Caco-2 (cell line): ENCODE results near the gene APBB1. TPM values are rescaled to one million over a fixed set of nuclear protein-coding genes. Genes with fewer than 3 reads are reported as not detected.
A peak's percentile ranks its signal among the peaks of the same experiment; 100 is the strongest.

ENCODE experiments used
- BruUV-seq: library from RNA; stranded (reverse); fragments of 400-500 nt; replicated peaks from 2 replicates; lab custom pipeline; 2021; lab: Mats Ljungman, UMichigan
- CTCF ChIA-PET: fragments of 300-600 bp; sonication (Branson Sonifier 250); formaldehyde crosslinking; loops from one replicate; lab custom pipeline; 2022; ENCODE audit warnings: antibody characterized with exemption; lab: Charles Lee
- POLR2A ChIA-PET: fragments of 300-600 bp; sonication (Branson Sonifier 250); formaldehyde crosslinking; loops from one replicate; lab custom pipeline; 2022; ENCODE audit warnings: antibody characterized with exemption; lab: Charles Lee
- DNase-seq, 2 experiments: peaks; one replicate each; pipeline versions ENCODE4 v3.0.0 to v3.0.0-alpha.2; 2020 to 2022
- H3K27me3 ChIP-seq: replicated peaks from 2 replicates; pipeline ENCODE4 v1.6.0; 2011; ENCODE audit warnings: low read length; ENCODE audit not compliant: control insufficient read depth, insufficient read depth
- H3K36me3 ChIP-seq: 2 replicates; pipeline ENCODE4 v1.5.1; 2011; ENCODE audit warnings: low read length; ENCODE audit not compliant: control insufficient read depth, insufficient read depth
- H3K4me1 ChIP-seq: fragments of 250-450 bp; sonication (Bioruptor Pico); 2 replicates; pipeline ENCODE4 v1.5.1; 2020; ENCODE audit warnings: mild to moderate bottlenecking
- H3K4me3 ChIP-seq: 2 replicates; pipeline ENCODE4 v1.5.1; 2011; ENCODE audit warnings: low read depth, mild to moderate bottlenecking, control low read depth, low read length
- H3K9me3 ChIP-seq: fragments of 250-450 bp; sonication (Bioruptor Pico); 2 replicates; pipeline ENCODE4 v1.5.1; 2020; ENCODE audit warnings: mild to moderate bottlenecking, moderate library complexity
- H3K27ac Mint-ChIP-seq: one replicate; pipeline ENCODE4 v1.8.0; 2022; ENCODE audit warnings: mixed read lengths; ENCODE audit not compliant: unreplicated experiment
- H3K27me3 Mint-ChIP-seq: one replicate; pipeline ENCODE4 v1.8.0; 2022; ENCODE audit warnings: mixed read lengths; ENCODE audit not compliant: insufficient read depth, unreplicated experiment
- H3K36me3 Mint-ChIP-seq: one replicate; pipeline ENCODE4 v1.8.0; 2022; ENCODE audit warnings: mild to moderate bottlenecking, mixed read lengths; ENCODE audit not compliant: insufficient read depth, unreplicated experiment
- H3K4me1 Mint-ChIP-seq: one replicate; pipeline ENCODE4 v1.8.0; 2022; ENCODE audit warnings: low read depth, mixed read lengths; ENCODE audit not compliant: unreplicated experiment
- H3K4me3 Mint-ChIP-seq: one replicate; pipeline ENCODE4 v1.8.0; 2022; ENCODE audit warnings: mild to moderate bottlenecking, moderate library complexity, mixed read lengths; ENCODE audit not compliant: unreplicated experiment
- H3K9me3 Mint-ChIP-seq: one replicate; pipeline ENCODE4 v1.8.0; 2022; ENCODE audit warnings: mixed read lengths; ENCODE audit not compliant: unreplicated experiment
- CTCF ChIP-seq, 2 experiments: fragments of 200-600 bp in 1 of 2; IDR thresholded peaks; 1 replicate in 1 of 2; 2 replicates in 1 of 2; pipeline versions ENCODE4 v1.5.1 to v1.8.0; 2011 to 2022; ENCODE audit warnings: antibody characterized with exemption in 1 of 2, control low read depth in 1 of 2, inconsistent platforms in 1 of 2, low read depth in 1 of 2, low read length in 1 of 2, mild to moderate bottlenecking in 1 of 2, moderate library complexity in 1 of 2; ENCODE audit not compliant: insufficient read depth in 1 of 2, severe bottlenecking in 1 of 2, unreplicated experiment in 1 of 2
- intact Hi-C: fragments of 100-400 bp; cut with micrococcal nuclease; formaldehyde crosslinking; loops from one replicate; pipeline ENCODE4 v1.10.0; 2022; ENCODE audit not compliant: unreplicated experiment
- total RNA-seq: library from RNA; stranded (reverse); gene quantifications from 2 replicates; pipeline ENCODE4 v1.2.3, GENCODE V29; 2022

Gene APBB1
- total RNA-seq, 1 experiment from 2014 or later, result 37.8 TPM

DNA sequence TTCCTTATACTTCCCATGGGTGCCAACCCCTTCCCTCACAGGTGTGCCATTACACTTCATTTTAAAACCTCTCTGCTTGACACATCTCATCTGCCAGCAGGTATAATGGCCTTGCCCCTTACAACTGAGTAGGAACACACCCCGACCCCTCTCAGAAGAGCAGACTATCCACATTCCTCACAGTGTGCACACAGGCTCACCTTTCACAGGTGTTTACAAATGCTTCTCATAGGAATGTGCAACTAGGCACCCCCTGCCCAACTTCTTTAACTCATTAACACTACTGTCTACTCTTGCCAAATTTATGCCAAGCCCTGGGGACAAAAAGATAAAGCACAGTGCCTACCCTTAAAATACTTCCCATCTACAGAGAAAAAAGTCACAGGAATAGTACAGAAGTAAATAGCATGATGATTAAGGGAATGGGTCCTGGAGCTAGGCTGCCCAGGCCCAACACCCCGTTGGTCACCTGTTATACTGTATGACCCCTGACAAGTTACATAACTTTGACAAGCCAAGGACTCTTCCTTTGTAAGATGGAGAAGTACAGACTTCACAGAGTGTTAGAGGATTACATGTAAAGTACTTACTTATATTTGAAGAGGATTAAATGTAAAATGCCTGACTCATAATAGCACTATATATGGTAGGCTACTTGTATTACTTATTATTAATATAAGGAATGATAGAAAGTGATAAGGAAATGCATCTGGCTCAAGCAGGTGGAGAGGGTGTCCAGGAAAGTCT lies 39.6 kb upstream of the APBB1 start:
- Histone ChIP-seq H3K27me3 (no peaks in the 10 kb centered on the region), H3K9me3 (no peaks in the 10 kb centered on the region), H3K36me3 (peaks cover 8% of the 10 kb centered on the region), H3K4me1 (peaks cover 33% of the 10 kb centered on the region), H3K4me3 (no peak overlapping the region)
- DNase-seq, result peak; percentile 79 to 84
- H3K36me3 Mint-ChIP-seq, result peaks cover 13% of the 10 kb centered on the region
- no peak overlapping the region for H3K27ac Mint-ChIP-seq
- peaks cover 11% of the 10 kb centered on the region for H3K4me1 Mint-ChIP-seq
- CTCF ChIA-PET, result interaction anchor here (0.8 to 2.0 kb wide), 5 partner anchors 15 to 96 kb away, joined by 3 to 9 read pairs (median 4); partner anchors contain the start of gene TRIM3
- intact Hi-C loops, result loop anchor here (1.0 kb wide), 5 partner anchors 11 to 31 kb away; partner anchors contain the start of genes ARFIP2 and TIMM10B
- peak overlapping the region; percentile 48 for H3K4me3 Mint-ChIP-seq
- no peaks in the 10 kb centered on the region for H3K9me3 Mint-ChIP-seq
- H3K27me3 Mint-ChIP-seq, result no peaks in the 10 kb centered on the region
- TF ChIP-seq CTCF (IDR thresholded peaks at IDR 0.05; ENCODE audit: insufficient read depth in 1 of 2, low read depth in 1 of 2, low read length in 1 of 2, severe bottlenecking in 1 of 2, unreplicated experiment in 1 of 2), result no peak
- no TSS peak for BruUV-seq
- POLR2A ChIA-PET, result interaction anchor here (1.1 to 1.7 kb wide), 3 partner anchors 17 to 23 kb away, joined by 3 to 13 read pairs (median 4); partner anchors contain the start of genes ARFIP2 and TIMM10B

DNA sequence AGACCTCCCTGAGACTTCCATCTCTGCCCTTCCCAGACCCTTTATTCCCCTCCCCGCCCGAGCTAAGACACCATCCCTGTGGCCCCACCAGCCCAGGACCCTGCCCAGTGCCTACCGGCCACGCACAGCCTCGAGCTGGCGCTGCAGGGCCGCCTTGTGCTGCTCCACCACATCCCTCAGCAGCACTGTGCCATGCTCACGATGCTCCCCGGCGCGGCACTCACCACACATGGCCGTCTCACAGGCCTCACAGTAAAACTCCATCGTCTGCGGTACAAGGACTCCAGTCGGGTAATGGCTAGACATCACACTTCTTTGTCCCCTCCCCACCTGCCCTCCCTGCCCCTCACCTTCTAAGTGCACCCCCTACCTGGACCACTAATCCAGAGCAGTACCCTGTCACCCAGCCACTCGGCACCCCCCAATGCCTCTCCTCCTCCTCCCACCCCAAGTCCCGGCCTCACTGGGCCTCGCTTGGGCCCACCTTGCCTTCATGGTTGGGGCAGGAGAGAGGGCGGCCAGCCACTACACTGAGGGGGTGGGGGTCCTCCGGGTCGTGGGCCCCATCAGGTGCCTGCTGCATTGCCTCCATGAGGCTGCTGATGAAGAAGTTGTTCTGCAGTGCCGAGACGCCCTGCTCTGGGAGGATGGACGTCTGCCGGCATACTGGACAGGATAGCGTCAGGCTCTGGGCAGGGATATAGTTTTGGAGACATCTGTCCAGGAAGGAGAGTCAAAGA lies 38.9 kb upstream of the APBB1 start:
- no peak for TF ChIP-seq CTCF (IDR thresholded peaks at IDR 0.05; ENCODE audit: insufficient read depth in 1 of 2, low read depth in 1 of 2, low read length in 1 of 2, severe bottlenecking in 1 of 2, unreplicated experiment in 1 of 2)
- Mint-ChIP-seq H3K27me3 (no peaks in the 10 kb centered on the region), H3K36me3 (peaks cover 13% of the 10 kb centered on the region), H3K4me1 (peaks cover 11% of the 10 kb centered on the region), H3K27ac (no peak overlapping the region), H3K4me3 (peak overlapping the region; percentile 48), H3K9me3 (no peaks in the 10 kb centered on the region)
- ChIA-PET POLR2A (interaction anchor here (1.5 kb wide), 1 partner anchor 17 kb away, joined by 3 read pairs; no protein-coding TSS in a partner anchor), CTCF (interaction anchor here (1.1 kb wide), 1 partner anchor 17 kb away, joined by 3 read pairs; no protein-coding TSS in a partner anchor)
- no peak for DNase-seq
- Histone ChIP-seq H3K4me1 (peaks cover 33% of the 10 kb centered on the region), H3K27me3 (no peaks in the 10 kb centered on the region), H3K4me3 (no peak overlapping the region), H3K36me3 (peaks cover 9% of the 10 kb centered on the region), H3K9me3 (no peaks in the 10 kb centered on the region)
- intact Hi-C loops, result loop anchor here (1.0 kb wide), 5 partner anchors 12 to 32 kb away; partner anchors contain the start of genes ARFIP2 and TIMM10B
- TSS peak; percentile 45 for BruUV-seq

DNA sequence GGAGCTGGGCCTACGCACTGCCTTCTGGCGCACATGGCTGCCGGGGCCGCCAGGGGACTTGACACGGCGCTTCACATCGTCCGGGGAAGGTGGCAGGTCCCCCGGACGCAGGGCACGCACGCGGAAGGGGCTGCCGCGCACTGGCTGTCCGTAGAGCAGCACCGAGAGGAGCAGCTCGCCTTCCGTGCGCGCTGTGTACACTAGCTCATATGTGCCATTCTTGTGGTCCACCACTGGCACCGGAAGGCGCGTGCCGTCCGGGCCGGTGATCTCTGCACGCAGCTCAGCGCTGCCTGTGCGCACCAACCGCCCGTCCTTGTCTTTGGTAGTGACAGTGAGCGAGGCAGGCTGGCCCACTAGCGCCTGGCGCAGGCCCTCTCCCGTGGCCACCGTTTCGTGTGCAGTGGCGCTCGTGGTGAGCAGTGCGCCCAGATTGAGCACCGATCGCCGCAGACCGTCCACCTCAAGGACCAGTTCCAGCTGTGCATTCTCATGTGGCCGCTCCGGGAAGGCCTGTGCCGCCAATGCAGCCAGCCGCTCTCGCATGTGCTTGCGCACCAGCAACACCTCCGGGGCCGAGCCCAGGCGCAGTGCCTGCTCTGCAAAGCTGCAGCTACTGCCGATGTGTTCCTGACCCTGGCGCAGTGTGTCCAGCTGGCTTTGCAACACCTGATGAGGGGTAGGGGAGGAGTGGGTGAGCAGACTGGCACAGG lies 37.6 kb upstream of the APBB1 start:
- TF ChIP-seq CTCF (IDR thresholded peaks at IDR 0.05; ENCODE audit: insufficient read depth in 1 of 2, low read depth in 1 of 2, low read length in 1 of 2, severe bottlenecking in 1 of 2, unreplicated experiment in 1 of 2), result no peak
- Histone ChIP-seq H3K4me3 (no peak overlapping the region), H3K4me1 (peaks cover 33% of the 10 kb centered on the region), H3K36me3 (peaks cover 9% of the 10 kb centered on the region), H3K27me3 (no peaks in the 10 kb centered on the region), H3K9me3 (no peaks in the 10 kb centered on the region)
- Mint-ChIP-seq H3K27ac (no peak overlapping the region), H3K36me3 (peaks cover 10% of the 10 kb centered on the region), H3K27me3 (no peaks in the 10 kb centered on the region), H3K9me3 (no peaks in the 10 kb centered on the region), H3K4me1 (peaks cover 5% of the 10 kb centered on the region), H3K4me3 (no peak overlapping the region)
- intact Hi-C loops, result no loop called here
- no TSS peak for BruUV-seq
- POLR2A ChIA-PET, result no interaction called here
- CTCF ChIA-PET, result no interaction called here
- DNase-seq, result no peak
